Muscle of leg (tissue), 11 donors: ENCODE data around the gene CACTIN. TPM values are rescaled to one million over a fixed set of nuclear protein-coding genes. Genes with fewer than 3 reads are reported as not detected.
"Not testable (repeated sequence)": the region's sequence is repeated elsewhere in the genome, so short reads cannot be mapped to it uniquely, and the experiment has no call there.

Experiments
- DNase-seq: peaks from one replicate; pipeline ENCODE4 v3.0.0; 2013
- H3K27ac ChIP-seq: one replicate; pipeline ENCODE4 v1.5.1; 2013; ENCODE audit warnings: mild to moderate bottlenecking, low read length, control low read depth
- H3K27me3 ChIP-seq: one replicate; pipeline ENCODE4 v1.6.1; 2013; ENCODE audit warnings: low read length; ENCODE audit not compliant: control insufficient read depth, insufficient read depth
- H3K36me3 ChIP-seq: one replicate; pipeline ENCODE4 v1.6.1; 2013; ENCODE audit warnings: low read length; ENCODE audit not compliant: control insufficient read depth, insufficient read depth
- H3K4me1 ChIP-seq: one replicate; pipeline ENCODE4 v1.6.1; 2013; ENCODE audit warnings: low read length; ENCODE audit not compliant: control insufficient read depth, insufficient read depth
- H3K4me3 ChIP-seq: one replicate; pipeline ENCODE4 v1.5.1; 2013; ENCODE audit warnings: low read length, control low read depth
- H3K9me3 ChIP-seq: replicated peaks from 2 replicates; pipeline ENCODE4 v1.6.1; 2013; ENCODE audit warnings: low read depth, low read length; ENCODE audit not compliant: control insufficient read depth
- WGBS: methylation state at CpG from one replicate; pipeline ENCODE4 v1.1.5; 2013; ENCODE audit warnings: missing lambda C conversion rate; ENCODE audit not compliant: insufficient coverage; 5-methylcytosine and 5-hydroxymethylcytosine counted together
- polyA plus RNA-seq, 8 donors: library from polyadenylated mRNA; unstranded; fragments of 120-200 nt; gene quantifications; one replicate each; pipeline versions ENCODE4 v1.2.1 to v1.2.3, GENCODE V29; 2013; ENCODE audit warnings: inconsistent platforms in 1 of 8, low replicate concordance in 1 of 8; ENCODE audit not compliant: insufficient read length in 8 of 8, insufficient read depth in 1 of 8
- total RNA-seq: library from RNA; stranded (reverse); fragments of 120-200 nt; gene quantifications from one replicate; pipeline ENCODE4 v1.2.4, GENCODE V29; 2013

The CACTIN gene
- total and polyA plus RNA-seq, 9 donors: 20.1 to 24.1 (median 22.6) TPM

DNA sequence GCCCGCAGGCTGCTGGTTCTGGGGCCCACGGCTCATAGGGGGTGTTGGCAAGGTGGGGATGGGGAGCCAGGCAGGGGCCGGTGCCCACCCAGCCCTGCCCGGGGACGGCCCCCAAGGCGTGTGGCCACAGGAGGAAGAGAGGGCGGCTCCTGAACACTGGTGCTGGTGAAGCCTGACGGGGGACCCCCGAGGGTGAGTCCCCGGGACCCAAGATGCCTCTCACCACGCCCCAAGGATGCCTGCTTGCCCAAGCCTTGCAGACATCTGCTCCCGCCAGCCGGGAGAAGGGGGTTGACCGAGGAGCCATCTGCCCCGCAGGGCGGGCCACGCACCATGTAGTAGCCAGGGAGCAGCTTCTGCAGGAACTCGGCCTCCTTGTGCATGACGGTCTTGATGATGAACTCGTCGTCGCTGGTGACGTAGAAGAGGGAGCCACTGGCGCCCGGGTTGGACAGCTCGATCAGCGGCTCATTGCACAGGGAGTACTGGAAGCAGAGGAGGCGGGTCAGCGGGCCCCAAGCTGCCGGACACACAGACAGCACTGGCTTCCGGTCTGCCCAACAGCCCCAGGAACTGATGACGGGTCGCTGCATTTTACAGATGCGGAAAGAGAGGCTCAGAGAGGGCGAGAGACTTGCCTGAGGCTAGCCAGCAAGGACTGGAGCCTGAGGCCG is 29.6 kb upstream of the CACTIN start:
- peaks cover 22% of the 10 kb centered on the region for H3K4me1 ChIP-seq
- peaks cover 78% of the 10 kb centered on the region for H3K36me3 ChIP-seq
- no peaks in the 10 kb centered on the region for H3K9me3 ChIP-seq
- no peaks in the 10 kb centered on the region for H3K27me3 ChIP-seq
- no peak overlapping the region for H3K4me3 ChIP-seq
- WGBS: 84% methylated on average over 34 of the region's 36 CpGs
- peak overlapping the region; percentile 59 for H3K27ac ChIP-seq
- DNase-seq: no peak

DNA sequence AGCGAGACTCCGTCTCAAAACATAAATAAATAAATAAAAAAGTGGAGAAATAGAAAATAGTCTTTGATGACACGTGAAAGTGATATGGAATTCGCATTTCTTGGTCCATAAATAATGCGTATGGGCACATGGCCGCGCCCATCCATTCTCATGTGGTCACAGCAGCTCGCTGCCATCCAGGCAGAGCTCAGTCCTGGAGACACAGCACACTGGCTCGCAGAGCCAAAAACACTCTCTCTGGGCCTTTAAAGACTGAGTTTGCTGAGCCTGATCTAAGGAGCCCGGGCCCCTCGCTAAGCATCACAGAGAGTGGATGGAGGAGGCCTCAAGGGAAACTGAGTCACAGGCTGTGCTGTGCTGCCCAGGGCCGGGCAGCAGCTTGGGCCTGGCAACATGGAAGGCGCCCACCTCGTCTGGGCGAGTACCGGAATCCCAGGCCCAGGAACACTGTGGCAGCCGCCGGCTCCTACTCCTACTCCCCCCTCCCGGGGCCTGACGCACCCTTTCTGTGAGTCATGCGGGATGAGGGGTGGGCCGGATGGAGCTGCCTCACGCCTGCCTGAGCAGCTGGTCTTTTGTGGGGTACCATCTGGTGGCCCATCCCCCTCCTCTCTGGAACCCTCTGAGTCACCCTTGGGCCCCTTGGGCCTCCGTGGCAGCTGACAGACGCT is 28.9 kb upstream of the CACTIN start:
- no peak overlapping the region for H3K4me3 ChIP-seq
- H3K36me3 ChIP-seq: peaks cover 76% of the 10 kb centered on the region
- H3K4me1 ChIP-seq: peaks cover 15% of the 10 kb centered on the region
- H3K27me3 ChIP-seq: no peaks in the 10 kb centered on the region
- no peaks in the 10 kb centered on the region for H3K9me3 ChIP-seq
- DNase-seq: peak; percentile 70
- H3K27ac ChIP-seq: peak overlapping the region; percentile 83
- whole genome bisulfite sequencing: 82% methylated on average over 13 of the region's 25 CpGs

DNA sequence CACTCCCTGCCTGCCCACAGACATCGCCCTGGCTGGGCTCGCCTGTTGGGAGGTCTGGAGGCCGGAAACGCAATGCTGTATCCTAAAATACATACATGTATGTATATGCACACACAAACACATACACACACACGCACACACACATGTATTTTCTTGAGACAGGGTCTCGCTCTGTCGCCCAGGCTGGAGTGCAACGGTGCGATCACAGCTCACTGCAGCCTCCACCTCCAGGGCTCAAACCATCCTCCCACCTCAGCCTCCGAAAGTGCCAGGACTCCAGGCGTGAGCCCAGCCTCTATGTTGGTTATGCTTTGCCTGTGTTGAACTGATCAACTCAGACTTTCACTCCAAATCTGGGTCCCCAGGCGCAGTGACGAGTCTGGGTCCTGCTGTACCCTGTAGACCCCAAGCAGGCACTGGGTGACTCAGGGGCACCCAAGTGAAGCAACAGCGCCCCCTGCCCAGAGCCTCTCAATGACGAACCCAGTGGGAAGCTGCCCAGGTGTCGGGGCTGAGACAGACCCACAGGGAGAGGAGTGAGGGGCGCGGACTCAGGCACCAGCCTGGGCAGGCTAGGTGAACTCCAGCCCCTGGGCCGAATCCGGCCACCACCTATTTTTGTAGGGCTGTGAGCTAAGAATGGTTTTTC is 27.4 kb upstream of the CACTIN start:
- no peak for DNase-seq
- H3K4me1 ChIP-seq: peaks cover 11% of the 10 kb centered on the region
- no peaks in the 10 kb centered on the region for H3K9me3 ChIP-seq
- no peak overlapping the region for H3K27ac ChIP-seq
- H3K27me3 ChIP-seq: no peaks in the 10 kb centered on the region
- WGBS: 91% methylated on average over 13 of the region's 20 CpGs
- H3K36me3 ChIP-seq: peaks cover 70% of the 10 kb centered on the region
- no peak overlapping the region for H3K4me3 ChIP-seq

DNA sequence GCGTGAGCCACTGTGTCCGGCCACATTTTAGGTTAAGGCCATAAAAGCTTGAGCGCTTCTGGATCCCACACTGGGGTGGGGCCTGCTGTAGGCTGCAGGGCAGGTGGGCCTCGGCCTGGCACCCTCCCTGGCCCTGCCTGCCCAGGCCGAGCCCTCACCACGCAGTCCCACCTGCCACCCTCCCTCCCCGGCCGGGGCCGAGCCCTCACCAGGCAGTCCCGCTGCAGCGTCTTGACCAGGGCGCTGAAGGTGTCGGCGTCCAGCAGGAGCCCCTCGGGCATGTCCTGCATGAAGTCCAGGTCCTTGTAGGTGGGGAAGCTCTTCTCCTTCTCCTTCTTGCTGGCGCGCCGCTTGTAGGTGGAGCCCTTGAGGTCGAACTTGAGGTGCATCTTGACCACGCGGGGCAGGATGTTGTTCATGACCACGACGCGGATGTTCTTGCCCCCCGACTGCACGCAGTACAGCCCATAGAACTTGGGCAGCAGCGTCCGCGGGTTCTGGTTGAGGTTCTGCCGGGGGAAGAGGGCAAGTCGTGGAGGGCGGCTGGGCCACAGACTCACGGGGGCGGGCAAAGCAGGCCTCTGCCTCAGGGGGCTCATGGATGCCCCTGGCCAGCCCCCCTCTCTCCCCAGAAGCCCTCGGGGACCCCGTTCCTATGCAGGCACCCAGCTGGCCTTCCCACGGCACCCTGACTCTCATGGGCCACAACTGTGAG is 26.6 kb upstream of the CACTIN start:
- WGBS: 92% methylated on average over 28 of the region's 37 CpGs
- peaks cover 70% of the 10 kb centered on the region for H3K36me3 ChIP-seq
- no peak overlapping the region for H3K4me3 ChIP-seq
- H3K9me3 ChIP-seq: no peaks in the 10 kb centered on the region
- no peak overlapping the region for H3K27ac ChIP-seq
- no peaks in the 10 kb centered on the region for H3K27me3 ChIP-seq
- peaks cover 11% of the 10 kb centered on the region for H3K4me1 ChIP-seq
- no peak for DNase-seq

DNA sequence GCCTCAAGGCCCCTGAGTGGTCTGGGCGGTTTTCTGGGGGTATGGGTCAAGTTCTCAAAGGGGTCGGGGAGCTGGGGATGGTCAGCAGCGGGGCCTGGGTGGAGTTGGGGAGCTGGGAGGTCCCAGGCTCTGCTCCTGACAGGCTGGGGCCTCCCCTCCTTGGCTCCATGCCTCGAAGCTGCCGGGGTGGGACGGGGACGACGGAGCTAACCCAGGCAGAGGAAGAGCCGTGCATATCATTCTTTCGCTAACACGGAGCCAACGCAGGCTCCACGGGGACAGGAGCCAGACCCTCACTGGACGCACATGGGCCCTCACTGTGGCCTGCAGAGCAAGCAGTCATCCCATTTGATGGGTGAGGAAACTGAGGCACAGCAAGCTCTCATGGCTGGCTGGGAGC is 25.8 kb upstream of the CACTIN start:
- Histone ChIP-seq H3K27me3 (no peaks in the 10 kb centered on the region), H3K9me3 (no peaks in the 10 kb centered on the region), H3K36me3 (peaks cover 72% of the 10 kb centered on the region), H3K4me3 (no peak overlapping the region), H3K27ac (no peak overlapping the region), H3K4me1 (peaks cover 11% of the 10 kb centered on the region)
- WGBS: 93% methylated on average over 11 of the region's 14 CpGs
- no peak for DNase-seq

DNA sequence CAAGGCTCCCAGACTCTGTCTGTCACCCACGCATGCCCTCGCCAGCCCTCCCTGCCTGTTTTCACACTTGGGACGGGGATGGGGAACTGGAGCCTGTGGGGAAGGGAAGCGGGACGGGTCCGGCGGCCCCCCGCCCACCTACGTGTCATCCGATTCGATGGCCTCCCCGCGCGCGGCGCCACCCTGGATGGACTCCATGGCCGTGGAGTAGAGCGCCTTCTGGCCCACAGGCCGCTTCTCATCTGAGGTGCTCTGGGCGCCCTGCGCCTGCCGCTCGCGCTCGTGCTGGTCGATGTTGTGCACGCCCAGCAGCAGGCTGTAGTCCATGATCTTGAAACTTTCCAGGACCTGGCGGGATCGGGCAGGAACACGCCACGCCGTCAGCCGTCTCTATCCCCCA is 25.1 kb upstream of the CACTIN start:
- no peak overlapping the region for H3K27ac ChIP-seq
- no peak overlapping the region for H3K4me3 ChIP-seq
- peaks cover 11% of the 10 kb centered on the region for H3K4me1 ChIP-seq
- DNase-seq: no peak
- 96% methylated on average over 32 of the region's 33 CpGs for WGBS
- H3K27me3 ChIP-seq: no peaks in the 10 kb centered on the region
- no peaks in the 10 kb centered on the region for H3K9me3 ChIP-seq
- peaks cover 69% of the 10 kb centered on the region for H3K36me3 ChIP-seq

DNA sequence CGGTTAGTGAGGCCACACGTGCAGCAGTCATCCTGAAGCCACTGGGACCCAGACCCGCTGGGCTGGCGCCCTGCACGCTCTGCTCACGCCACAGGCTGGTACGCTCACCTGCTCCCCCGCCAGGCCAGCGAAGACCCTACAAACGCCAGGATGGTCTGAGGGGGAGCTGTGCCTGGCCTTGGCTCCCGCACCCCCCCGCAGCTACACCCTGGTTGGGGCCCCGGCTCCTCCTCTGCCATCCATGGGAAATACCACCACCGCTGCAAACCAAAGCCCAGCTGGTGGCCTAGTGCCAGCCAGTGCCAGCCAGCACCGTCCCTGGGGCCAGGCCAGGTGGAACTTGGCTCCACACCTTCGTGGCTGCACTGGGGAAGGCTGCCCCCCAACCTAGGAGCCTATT is 23.3 kb upstream of the CACTIN start:
- H3K27ac ChIP-seq: no peak overlapping the region

DNA sequence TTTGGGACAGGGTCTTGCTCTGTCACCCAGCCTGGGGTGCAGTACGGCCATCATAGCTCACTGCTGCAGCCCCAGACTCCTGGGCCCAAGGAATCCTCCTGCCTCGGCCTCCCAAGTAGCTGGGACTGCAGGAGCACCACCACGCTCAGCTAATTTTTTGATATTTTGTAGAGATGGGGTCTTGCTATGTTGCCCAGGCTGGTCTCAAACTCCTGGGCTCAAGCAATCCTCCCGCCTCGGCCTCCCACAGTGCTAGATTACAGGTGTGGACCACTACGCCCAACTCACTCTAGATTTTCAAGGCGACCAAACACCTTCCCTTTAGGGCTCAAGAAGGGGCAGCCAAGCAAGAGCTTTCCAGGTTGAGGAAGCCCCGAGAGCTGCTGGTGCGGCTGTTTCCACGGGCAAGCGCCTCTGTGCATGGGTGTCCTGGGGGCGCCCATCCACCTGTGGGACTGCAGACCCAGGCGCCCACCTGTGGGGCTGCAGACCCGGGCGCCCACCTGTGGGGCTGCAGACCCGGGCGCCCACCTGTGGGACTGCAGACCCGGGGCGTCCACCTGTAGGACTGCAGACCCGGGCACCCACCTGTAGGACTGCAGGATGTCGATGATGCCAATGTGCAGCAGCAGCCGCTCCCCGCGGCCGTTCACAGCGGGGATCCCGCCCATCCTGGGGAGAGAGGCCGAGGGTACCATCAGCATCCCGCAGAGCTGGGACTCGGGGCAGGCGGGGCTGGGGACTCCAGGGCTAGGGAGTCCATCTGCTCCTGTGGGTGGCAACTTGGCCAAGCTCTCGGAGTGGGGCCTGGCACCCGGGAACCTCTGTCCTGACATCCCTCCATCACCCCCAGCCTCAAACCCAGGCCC is 21.7 kb upstream of the CACTIN start:
- no peak for DNase-seq
- Histone ChIP-seq H3K4me3 (no peak overlapping the region), H3K4me1 (peaks cover 4% of the 10 kb centered on the region), H3K36me3 (peaks cover 77% of the 10 kb centered on the region), H3K27ac (no peak overlapping the region), H3K27me3 (no peaks in the 10 kb centered on the region), H3K9me3 (no peaks in the 10 kb centered on the region)
- WGBS: 95% methylated on average over 24 of the region's 33 CpGs

More for the DNA sequence above, 23.3 kb upstream of the CACTIN start:
- H3K4me3 ChIP-seq: no peak overlapping the region
- no peaks in the 10 kb centered on the region for H3K9me3 ChIP-seq
- no peak for DNase-seq
- no peaks in the 10 kb centered on the region for H3K27me3 ChIP-seq
- WGBS: 89% methylated on average over 15 of the region's 16 CpGs
- H3K4me1 ChIP-seq: peaks cover 4% of the 10 kb centered on the region
- H3K36me3 ChIP-seq: peaks cover 73% of the 10 kb centered on the region

DNA sequence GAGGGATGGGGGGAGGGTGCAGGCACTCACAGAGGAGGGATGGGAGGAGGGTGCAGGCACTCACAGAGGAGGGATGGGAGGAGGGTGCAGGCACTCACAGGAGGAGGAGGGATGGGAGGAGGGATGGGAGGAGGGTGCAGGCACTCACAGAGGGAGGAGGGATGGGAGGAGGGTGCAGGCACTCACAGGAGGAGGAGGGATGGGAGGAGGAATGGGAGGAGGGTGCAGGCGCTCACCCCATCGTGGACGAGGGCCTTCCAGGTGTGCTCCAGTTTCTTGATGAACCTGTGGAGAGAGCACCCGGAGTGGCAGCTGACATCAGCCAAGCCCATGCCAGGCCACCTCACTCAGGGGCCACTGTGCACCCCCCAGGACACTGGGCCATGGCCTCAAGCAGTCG is 20.5 kb upstream of the CACTIN start:
- not testable (repeated sequence) for H3K4me3 ChIP-seq, H3K9me3 ChIP-seq, H3K27me3 ChIP-seq, H3K27ac ChIP-seq, H3K4me1 ChIP-seq, DNase-seq
- H3K36me3 ChIP-seq: peaks cover 78% of the 10 kb centered on the region
- 96% methylated on average over 5 of the region's 5 CpGs for WGBS
